Hematopoietic multipotent progenitor cell treated with erythropoietin and hydrocortisone succinate and interleukin-3 and kit ligand, for 8 days (in vitro differentiated cells): Measurements from ENCODE around the gene DRC7.

Experiments
- DNase-seq: peaks from one replicate; pipeline ENCODE4 v3.0.0-alpha.2; 2015

The DRC7 gene

GRCh38 chr16:57677622-57678369 lies 16.8 kb upstream of the DRC7 start:
- DNase-seq, result no peak

- DNase-seq, result no peak
These were observed 15.6 kb upstream of the DRC7 start for GRCh38 chr16:57679016-57679415.

GRCh38 chr16:57679767-57680482 lies 14.7 kb upstream of the DRC7 start:
- no peak for DNase-seq

- DNase-seq, result no peak
These were observed 13.7 kb upstream of the DRC7 start for GRCh38 chr16:57680842-57681375.

- no peak for DNase-seq
These were observed 12.5 kb upstream of the DRC7 start for GRCh38 chr16:57681950-57682728.

- DNase-seq, result no peak
These were observed 11.6 kb upstream of the DRC7 start for GRCh38 chr16:57682809-57683635.

- DNase-seq, result no peak
These were observed 10.7 kb upstream of the DRC7 start for GRCh38 chr16:57683636-57684545.

- no peak for DNase-seq
These were observed 9.8 kb upstream of the DRC7 start for GRCh38 chr16:57684626-57685358.

GRCh38 chr16:57685633-57686032 lies 9.0 kb upstream of the DRC7 start:
- DNase-seq, result no peak

GRCh38 chr16:57686577-57686976 lies 8.0 kb upstream of the DRC7 start:
- DNase-seq, result no peak

- DNase-seq, result no peak
These were observed 7.2 kb upstream of the DRC7 start for GRCh38 chr16:57687363-57687929.

- no peak for DNase-seq
These were observed 6.1 kb upstream of the DRC7 start for GRCh38 chr16:57688487-57688986.

GRCh38 chr16:57688987-57689761 lies 5.4 kb upstream of the DRC7 start:
- peak; percentile 9 for DNase-seq

GRCh38 chr16:57689762-57690558 lies 4.6 kb upstream of the DRC7 start:
- DNase-seq, result peak; percentile 98

GRCh38 chr16:57690782-57691471 lies 3.7 kb upstream of the DRC7 start:
- peak; percentile 82 for DNase-seq

- DNase-seq, result no peak
These were observed 2.0 kb upstream of the DRC7 start for GRCh38 chr16:57692636-57693035.

- no peak for DNase-seq
These were observed 1.1 kb upstream of the DRC7 start for GRCh38 chr16:57693550-57693949.

GRCh38 chr16:57694231-57694724 lies 328 bp upstream of the DRC7 start:
- DNase-seq, result no peak
